ENCODE measurements around the gene SEMA4D. TPM values are rescaled to one million over a fixed set of nuclear protein-coding genes. Genes with fewer than 3 reads are reported as not detected.

The SEMA4D gene
- total RNA-seq, 1 experiment from 2014 or later = 8.0 TPM

DNA sequence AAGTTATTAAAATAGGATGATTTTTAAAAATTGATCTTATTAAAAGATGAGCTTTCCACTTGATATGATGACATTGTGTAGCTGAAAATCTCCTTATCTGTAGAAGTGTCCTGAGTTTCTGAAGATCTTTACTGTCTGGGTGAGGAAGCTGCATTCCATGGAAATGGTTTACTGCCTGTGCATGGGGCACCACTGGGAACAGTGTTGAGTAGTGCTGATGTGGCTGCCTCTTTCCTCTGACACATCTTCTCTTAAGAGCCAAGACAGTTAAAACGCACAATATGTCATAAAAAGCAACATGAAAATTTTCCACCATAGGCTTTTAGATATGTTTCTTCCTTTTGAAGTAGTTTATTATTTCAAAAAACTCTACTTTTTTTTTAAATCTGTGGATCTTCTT, 155.0 kb downstream of the SEMA4D start:
- no peaks in the 10 kb centered on the region for H3K9me2 ChIP-seq (replicated peaks; ENCODE audit: low read length)
- DNase-seq = no peak
- no peaks in the 10 kb centered on the region for H3K27me3 ChIP-seq (ENCODE audit: low read length)
- no peaks in the 10 kb centered on the region for H3K79me2 ChIP-seq (ENCODE audit: low read length)
- H3K4me1 ChIP-seq (ENCODE audit: insufficient read depth, low read length) = no peaks in the 10 kb centered on the region
- peaks cover 24% of the 10 kb centered on the region for H3K36me3 ChIP-seq (ENCODE audit: low read depth, low read length)
- no peaks in the 10 kb centered on the region for H4K20me1 ChIP-seq (ENCODE audit: low read length)
- H3K4me2 ChIP-seq (ENCODE audit: low read length) = no peak overlapping the region
- POLR2A ChIA-PET (ENCODE audit: unreplicated experiment) = no interaction called here
- ATAC-seq = no peak
- TF ChIP-seq, protein P1, sequence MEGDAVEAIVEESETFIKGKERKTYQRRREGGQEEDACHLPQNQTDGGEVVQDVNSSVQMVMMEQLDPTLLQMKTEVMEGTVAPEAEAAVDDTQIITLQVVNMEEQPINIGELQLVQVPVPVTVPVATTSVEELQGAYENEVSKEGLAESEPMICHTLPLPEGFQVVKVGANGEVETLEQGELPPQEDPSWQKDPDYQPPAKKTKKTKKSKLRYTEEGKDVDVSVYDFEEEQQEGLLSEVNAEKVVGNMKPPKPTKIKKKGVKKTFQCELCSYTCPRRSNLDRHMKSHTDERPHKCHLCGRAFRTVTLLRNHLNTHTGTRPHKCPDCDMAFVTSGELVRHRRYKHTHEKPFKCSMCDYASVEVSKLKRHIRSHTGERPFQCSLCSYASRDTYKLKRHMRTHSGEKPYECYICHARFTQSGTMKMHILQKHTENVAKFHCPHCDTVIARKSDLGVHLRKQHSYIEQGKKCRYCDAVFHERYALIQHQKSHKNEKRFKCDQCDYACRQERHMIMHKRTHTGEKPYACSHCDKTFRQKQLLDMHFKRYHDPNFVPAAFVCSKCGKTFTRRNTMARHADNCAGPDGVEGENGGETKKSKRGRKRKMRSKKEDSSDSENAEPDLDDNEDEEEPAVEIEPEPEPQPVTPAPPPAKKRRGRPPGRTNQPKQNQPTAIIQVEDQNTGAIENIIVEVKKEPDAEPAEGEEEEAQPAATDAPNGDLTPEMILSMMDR (conservative IDR thresholded peaks at IDR 0.05; ENCODE audit: low read depth, low read length) = no peak
- TF ChIP-seq EZH2 (IDR thresholded peaks at IDR 0.05; ENCODE audit: low read length, unreplicated experiment) = no peak
- TF ChIP-seq EZH2phosphoT487 (IDR thresholded peaks at IDR 0.05; ENCODE audit: borderline replicate concordance, low read length) = no peak
- no peak overlapping the region for H3K27ac ChIP-seq (ENCODE audit: low read length)
- no peak overlapping the region for H3K9ac ChIP-seq (ENCODE audit: low read length)
- no peaks in the 10 kb centered on the region for H3K9me3 ChIP-seq (ENCODE audit: low read length)
- intact Hi-C loops (cut with micrococcal nuclease) = no loop called here
- H3K4me3 ChIP-seq (ENCODE audit: low read length) = no peak overlapping the region
- no peak overlapping the region for H2AFZ ChIP-seq (ENCODE audit: low read length)
- H3F3A ChIP-seq (ENCODE audit: low read length, unreplicated experiment) = no peaks in the 10 kb centered on the region
- CTCF ChIA-PET = no interaction called here
- no TSS peak for BruUV-seq (replicated peaks)

DNA sequence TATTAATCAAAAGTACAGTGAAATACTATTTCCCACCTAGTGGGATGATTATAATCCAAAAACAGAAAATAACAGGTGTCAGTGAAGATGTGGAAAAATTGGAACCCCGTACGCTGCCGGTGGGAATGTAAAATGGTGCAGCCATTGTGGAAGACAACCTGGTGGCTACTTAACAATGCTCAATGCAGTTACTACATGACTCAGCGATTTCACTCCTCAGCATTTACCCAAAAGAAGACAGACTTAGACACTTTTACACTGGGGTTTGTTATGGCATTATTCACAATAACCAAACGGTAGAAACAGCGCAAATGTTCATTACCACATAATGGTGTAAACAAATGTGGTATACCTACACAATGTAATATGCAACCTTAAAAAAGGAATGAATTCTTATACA, 155.7 kb downstream of the SEMA4D start:
- Histone ChIP-seq H3K9me3 (ENCODE audit: low read length) (no peaks in the 10 kb centered on the region), H3F3A (ENCODE audit: low read length, unreplicated experiment) (no peaks in the 10 kb centered on the region), H3K79me2 (ENCODE audit: low read length) (no peaks in the 10 kb centered on the region), H3K4me1 (ENCODE audit: insufficient read depth, low read length) (no peaks in the 10 kb centered on the region), H4K20me1 (ENCODE audit: low read length) (no peaks in the 10 kb centered on the region), H3K9ac (ENCODE audit: low read length) (no peak overlapping the region), H2AFZ (ENCODE audit: low read length) (no peak overlapping the region), H3K4me2 (ENCODE audit: low read length) (no peak overlapping the region), H3K27me3 (ENCODE audit: low read length) (no peaks in the 10 kb centered on the region), H3K27ac (ENCODE audit: low read length) (no peak overlapping the region), H3K4me3 (ENCODE audit: low read length) (no peak overlapping the region), H3K9me2 (replicated peaks; ENCODE audit: low read length) (no peaks in the 10 kb centered on the region), H3K36me3 (ENCODE audit: low read depth, low read length) (peaks cover 24% of the 10 kb centered on the region)
- TF ChIP-seq, protein P1 (conservative IDR thresholded peaks at IDR 0.05; ENCODE audit: low read depth, low read length) = no peak
- TF ChIP-seq EZH2phosphoT487 (IDR thresholded peaks at IDR 0.05; ENCODE audit: borderline replicate concordance, low read length) = no peak
- intact Hi-C loops (cut with micrococcal nuclease) = no loop called here
- no peak for DNase-seq
- ATAC-seq = no peak
- no TSS peak for BruUV-seq (replicated peaks)
- ChIA-PET POLR2A (ENCODE audit: unreplicated experiment) (no interaction called here), CTCF (no interaction called here)

DNA sequence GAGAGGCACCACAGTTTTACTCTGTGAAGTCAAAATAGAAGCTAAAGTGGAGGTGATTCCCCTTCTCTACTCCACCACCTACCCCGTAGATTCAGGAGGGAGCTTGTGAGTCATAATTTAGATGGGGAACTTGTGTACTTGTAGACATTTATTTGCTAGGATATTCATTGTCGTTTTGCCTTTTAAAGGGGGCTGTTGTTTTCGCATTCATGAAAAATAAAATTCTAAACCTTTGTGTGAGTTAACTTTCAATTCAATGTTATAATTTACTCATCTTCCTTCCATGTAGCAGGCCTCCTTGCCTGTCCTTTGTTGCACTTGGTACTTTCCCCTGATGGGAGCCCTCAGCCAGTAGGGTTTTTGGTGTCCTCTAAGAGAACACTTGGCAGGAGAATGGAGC, 157.6 kb downstream of the SEMA4D start:
- Histone ChIP-seq H3K27ac (ENCODE audit: low read length) (no peak overlapping the region), H3K9ac (ENCODE audit: low read length) (no peak overlapping the region), H3K4me1 (ENCODE audit: insufficient read depth, low read length) (no peaks in the 10 kb centered on the region), H3K4me2 (ENCODE audit: low read length) (no peak overlapping the region), H3K9me2 (replicated peaks; ENCODE audit: low read length) (no peaks in the 10 kb centered on the region), H3K27me3 (ENCODE audit: low read length) (no peaks in the 10 kb centered on the region), H3F3A (ENCODE audit: low read length, unreplicated experiment) (no peaks in the 10 kb centered on the region), H3K9me3 (ENCODE audit: low read length) (no peaks in the 10 kb centered on the region), H3K4me3 (ENCODE audit: low read length) (no peak overlapping the region), H3K79me2 (ENCODE audit: low read length) (no peaks in the 10 kb centered on the region), H3K36me3 (ENCODE audit: low read depth, low read length) (peaks cover 24% of the 10 kb centered on the region), H4K20me1 (ENCODE audit: low read length) (no peaks in the 10 kb centered on the region), H2AFZ (ENCODE audit: low read length) (no peak overlapping the region)
- TF ChIP-seq, protein P1 (conservative IDR thresholded peaks at IDR 0.05; ENCODE audit: low read depth, low read length) = no peak
- TF ChIP-seq EZH2 (IDR thresholded peaks at IDR 0.05; ENCODE audit: low read length, unreplicated experiment) (no peak), EZH2phosphoT487 (IDR thresholded peaks at IDR 0.05; ENCODE audit: borderline replicate concordance, low read length) (no peak)
- no peak for DNase-seq
- no peak for ATAC-seq
- no TSS peak for BruUV-seq (replicated peaks)
- intact Hi-C loops (cut with micrococcal nuclease) = no loop called here
- POLR2A ChIA-PET (ENCODE audit: unreplicated experiment) = no interaction called here
- CTCF ChIA-PET = no interaction called here
